ENCODE data around the gene STARD7.
"Not testable (repeated sequence)": the region's sequence is repeated elsewhere in the genome, so short reads cannot be mapped to it uniquely, and the experiment has no call there.

Gene STARD7

DNA sequence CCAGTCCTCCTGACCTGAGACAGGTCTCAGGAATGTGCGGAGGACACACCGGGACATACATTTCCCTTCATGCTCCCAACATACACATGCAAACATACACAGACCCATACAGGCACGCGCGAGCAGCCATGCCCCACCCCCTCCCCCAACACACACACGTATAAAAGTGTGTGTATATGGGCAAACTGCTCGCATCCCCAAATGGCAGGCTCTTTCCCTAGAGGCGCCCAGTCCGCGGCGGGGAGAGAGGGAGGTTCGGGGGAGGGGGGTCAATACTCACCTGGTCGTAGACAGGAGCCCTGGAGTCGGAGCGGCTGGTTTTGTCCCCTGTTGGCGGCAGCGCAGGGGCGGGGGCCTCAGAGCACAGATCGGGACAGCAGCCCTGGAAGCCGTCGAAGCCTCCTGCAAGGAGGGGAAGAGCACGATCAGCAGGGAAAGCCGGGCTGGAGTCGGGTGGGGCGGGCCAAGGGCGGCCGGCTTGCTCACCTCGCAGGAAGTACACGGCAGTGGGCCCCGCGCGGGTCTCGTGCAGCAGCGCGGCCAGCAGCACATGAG is 64.1 kb downstream of the STARD7 start:
- Histone ChIP-seq H3K27me3 (ENCODE audit: insufficient read depth, low read length) (peaks cover 52% of the 10 kb centered on the region), H3K9me3 (ENCODE audit: low read length) (no peaks in the 10 kb centered on the region), H3K4me1 (ENCODE audit: insufficient read depth, low read length) (peaks cover 13% of the 10 kb centered on the region), H3K36me3 (ENCODE audit: insufficient read depth, low read length) (no peaks in the 10 kb centered on the region), H2AFZ (ENCODE audit: low read depth, low read length) (peak overlapping the region; percentile 54), H3K4me3 (ENCODE audit: low read length) (peak overlapping the region; percentile 33)

DNA sequence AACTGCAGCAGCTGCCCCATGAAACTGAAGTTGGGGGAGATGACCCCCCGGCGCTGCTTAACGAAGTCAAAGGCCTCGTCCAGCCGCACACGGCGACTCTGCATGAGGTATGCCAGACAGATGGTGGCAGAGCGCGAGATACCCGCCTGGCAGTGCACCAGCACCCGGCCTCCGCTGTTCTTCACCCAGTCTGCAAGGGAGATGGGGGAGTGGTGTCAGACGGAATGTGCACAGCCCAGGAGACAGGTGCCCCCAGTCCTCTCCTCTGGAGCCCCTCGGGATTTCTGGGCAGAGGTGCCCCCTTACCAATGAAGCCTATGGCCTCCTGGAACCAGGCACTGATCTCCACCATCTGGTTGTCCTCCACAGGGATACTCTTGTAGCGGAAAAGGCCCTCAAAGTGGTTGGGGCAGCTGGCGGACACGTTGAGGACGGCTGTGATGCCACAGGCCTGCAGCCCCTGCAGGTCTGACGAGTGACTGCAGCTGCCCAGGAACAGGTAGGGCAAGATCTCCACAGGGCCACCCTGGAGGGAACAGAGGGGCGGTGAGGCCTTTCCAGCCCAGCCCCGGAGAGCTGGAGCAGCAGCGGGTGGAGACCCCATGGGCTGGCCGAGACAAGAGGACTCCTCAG is 64.7 kb downstream of the STARD7 start:
- peaks cover 10% of the 10 kb centered on the region for H3K4me1 ChIP-seq (ENCODE audit: insufficient read depth, low read length)
- no peaks in the 10 kb centered on the region for H3K36me3 ChIP-seq (ENCODE audit: insufficient read depth, low read length)
- no peak overlapping the region for H2AFZ ChIP-seq (ENCODE audit: low read depth, low read length)
- H3K27me3 ChIP-seq (ENCODE audit: insufficient read depth, low read length): peaks cover 52% of the 10 kb centered on the region
- H3K9me3 ChIP-seq (ENCODE audit: low read length): no peaks in the 10 kb centered on the region
- no peak overlapping the region for H3K4me3 ChIP-seq (ENCODE audit: low read length)

DNA sequence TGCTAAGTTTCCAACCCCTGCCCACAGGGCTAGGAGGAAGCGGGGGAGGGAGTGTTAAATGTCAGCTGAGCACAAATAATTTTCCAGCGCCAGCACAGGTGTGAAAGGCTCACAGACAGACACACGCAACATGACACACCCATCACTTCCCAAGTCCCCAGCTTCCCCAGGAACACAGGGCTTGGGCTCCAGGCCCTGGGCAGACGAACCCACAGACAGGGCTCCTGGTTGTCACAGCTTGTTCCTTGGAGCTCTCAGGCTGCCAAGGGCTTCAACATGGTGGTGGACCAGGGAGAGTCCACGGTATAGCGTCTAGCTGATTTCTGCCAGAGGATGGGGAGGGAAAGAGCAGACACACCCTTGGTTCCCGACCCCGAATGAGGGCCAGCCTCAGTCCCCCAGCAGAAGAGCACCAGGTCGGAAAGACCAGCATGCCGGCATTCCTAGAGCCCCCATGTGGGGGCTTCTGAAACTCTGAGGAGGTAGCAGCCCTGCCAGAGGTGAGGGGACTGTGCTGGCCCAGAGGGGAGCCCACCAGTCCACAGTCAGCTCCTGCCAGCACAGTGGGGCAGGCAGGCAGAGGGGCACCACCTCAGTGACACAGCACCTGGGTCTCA is 65.3 kb downstream of the STARD7 start:
- no peak overlapping the region for H2AFZ ChIP-seq (ENCODE audit: low read depth, low read length)
- H3K27me3 ChIP-seq (ENCODE audit: insufficient read depth, low read length): peaks cover 52% of the 10 kb centered on the region
- H3K36me3 ChIP-seq (ENCODE audit: insufficient read depth, low read length): no peaks in the 10 kb centered on the region
- H3K4me3 ChIP-seq (ENCODE audit: low read length): no peak overlapping the region
- H3K9me3 ChIP-seq (ENCODE audit: low read length): no peaks in the 10 kb centered on the region
- H3K4me1 ChIP-seq (ENCODE audit: insufficient read depth, low read length): peaks cover 5% of the 10 kb centered on the region

DNA sequence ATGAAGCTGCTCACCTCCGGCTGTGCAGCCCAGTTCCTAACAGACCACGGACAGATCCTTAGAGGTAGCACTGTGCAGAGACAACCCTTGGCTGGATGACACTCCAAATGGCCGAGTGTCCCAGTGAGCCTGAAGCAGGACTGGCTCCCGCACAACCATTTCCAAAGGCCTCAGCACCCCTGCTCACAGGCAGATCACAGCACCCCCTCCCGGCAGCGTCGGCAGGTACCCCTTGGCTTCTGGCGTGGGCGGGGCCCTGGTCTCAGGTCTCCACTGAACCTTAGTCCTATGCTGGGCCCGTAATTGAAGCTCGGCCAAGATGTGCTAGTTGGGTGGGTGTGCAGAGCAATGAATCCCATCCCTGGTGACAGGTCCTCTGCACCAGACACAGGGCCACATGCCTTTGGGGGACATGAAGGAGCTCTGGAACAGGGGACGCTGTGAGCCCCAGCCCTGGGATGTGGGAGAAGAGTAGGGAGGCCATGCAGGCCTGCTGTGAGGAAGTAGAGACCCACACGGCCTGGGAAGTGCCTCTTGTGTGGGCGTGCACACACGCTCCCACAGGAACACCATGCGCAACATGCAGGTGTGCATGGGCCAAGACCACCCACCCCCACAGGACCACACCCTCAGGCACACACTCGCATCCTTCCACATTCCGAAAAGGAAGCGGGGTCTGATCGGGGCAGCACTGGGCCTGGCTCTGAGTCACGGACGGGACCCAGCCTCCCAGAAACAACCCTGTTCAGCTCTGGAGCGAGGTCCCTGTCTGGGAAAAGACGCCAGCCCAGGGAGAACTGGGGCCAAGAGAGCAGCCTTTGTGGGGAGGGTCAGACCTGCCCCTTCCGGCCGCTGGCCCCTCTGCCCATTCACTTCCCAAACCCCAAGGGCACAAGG is 66.2 kb downstream of the STARD7 start:
- H3K27me3 ChIP-seq (ENCODE audit: insufficient read depth, low read length): peaks cover 52% of the 10 kb centered on the region
- H3K4me1 ChIP-seq (ENCODE audit: insufficient read depth, low read length): peaks cover 3% of the 10 kb centered on the region
- no peak overlapping the region for H3K4me3 ChIP-seq (ENCODE audit: low read length)
- no peaks in the 10 kb centered on the region for H3K36me3 ChIP-seq (ENCODE audit: insufficient read depth, low read length)
- H3K9me3 ChIP-seq (ENCODE audit: low read length): no peaks in the 10 kb centered on the region
- no peak overlapping the region for H2AFZ ChIP-seq (ENCODE audit: low read depth, low read length)

DNA sequence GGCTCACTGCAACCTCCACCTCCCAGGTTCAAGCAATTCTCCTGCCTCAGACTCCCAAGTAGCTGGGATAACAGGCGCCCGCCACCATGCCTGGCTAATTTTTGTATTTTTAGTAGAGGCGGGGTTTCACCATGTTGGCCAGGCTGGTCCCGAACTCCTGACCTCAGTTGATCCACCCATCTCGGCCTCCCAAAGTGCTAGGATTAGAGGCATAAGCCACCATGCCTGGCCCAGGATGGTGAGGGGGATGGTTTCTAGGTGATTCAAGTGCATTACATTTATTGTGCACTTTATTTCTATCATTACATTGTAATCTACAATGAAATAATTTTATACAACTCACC is 67.0 kb downstream of the STARD7 start:
- not testable (repeated sequence) for H3K4me1 ChIP-seq (ENCODE audit: insufficient read depth, low read length); H3K36me3 ChIP-seq (ENCODE audit: insufficient read depth, low read length); H2AFZ ChIP-seq (ENCODE audit: low read depth, low read length); H3K4me3 ChIP-seq (ENCODE audit: low read length); H3K9me3 ChIP-seq (ENCODE audit: low read length)
- H3K27me3 ChIP-seq (ENCODE audit: insufficient read depth, low read length): peaks cover 43% of the 10 kb centered on the region

DNA sequence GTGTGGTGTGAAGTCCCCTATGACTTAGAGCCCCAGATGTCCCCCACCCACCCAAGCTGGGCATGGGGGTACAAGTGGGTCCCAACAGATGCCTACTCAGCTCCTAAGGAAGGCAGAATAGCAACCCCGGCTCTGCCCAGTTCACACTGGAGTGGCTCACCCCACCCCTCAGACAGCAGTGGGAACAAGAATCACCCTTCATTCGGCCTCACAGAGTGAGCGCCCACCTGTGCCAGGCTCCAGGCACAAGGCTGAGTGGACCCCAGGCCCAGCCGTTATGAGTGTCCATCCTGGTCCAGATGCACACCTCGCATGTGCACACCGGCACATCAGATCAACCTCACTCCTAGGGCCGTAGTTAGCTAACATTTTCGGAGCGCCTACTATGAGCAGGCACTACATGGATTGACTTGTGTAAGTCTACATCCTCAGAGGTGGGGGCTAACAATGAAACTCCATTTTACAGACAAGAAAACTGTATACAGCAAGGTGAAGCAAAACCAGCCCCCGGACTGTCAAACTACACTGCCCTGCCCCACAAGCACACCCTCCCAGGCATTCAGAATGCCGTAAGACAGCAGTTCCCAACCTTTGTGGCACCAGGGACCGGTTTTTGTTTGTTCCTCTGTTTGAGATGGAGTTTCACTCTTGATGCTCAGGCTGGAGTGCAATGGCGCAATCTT is 67.5 kb downstream of the STARD7 start:
- Histone ChIP-seq H2AFZ (ENCODE audit: low read depth, low read length) (no peak overlapping the region), H3K36me3 (ENCODE audit: insufficient read depth, low read length) (no peaks in the 10 kb centered on the region), H3K4me3 (ENCODE audit: low read length) (no peak overlapping the region), H3K9me3 (ENCODE audit: low read length) (no peaks in the 10 kb centered on the region), H3K27me3 (ENCODE audit: insufficient read depth, low read length) (peaks cover 41% of the 10 kb centered on the region), H3K4me1 (ENCODE audit: insufficient read depth, low read length) (no peaks in the 10 kb centered on the region)

DNA sequence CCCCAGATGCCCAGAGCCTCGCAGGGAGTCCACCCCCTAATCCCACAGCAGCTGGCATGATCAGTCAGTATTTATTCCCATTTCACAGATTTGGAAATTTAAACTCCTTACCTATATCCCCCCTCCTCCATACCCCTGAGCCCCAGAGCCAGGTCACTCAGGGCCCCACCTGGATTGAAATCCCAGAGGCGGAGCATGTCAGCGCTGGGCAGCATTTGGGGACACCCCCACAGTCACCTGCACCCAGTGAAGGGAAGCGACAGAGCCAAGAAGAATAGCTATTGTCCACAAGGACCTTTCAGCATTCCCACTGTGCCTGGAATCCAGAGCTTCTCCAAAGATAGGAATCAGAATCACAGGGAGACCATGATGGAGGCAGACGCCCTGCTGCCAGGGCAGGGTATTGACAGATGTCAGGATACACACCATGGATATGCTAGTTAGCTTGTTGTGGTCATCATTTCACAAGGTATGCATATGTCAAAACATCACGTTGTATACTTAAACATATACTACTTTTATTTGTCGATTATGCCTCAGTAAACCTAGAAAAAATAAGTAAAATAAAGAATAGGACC is 69.4 kb downstream of the STARD7 start:
- Histone ChIP-seq H3K36me3 (ENCODE audit: insufficient read depth, low read length) (no peaks in the 10 kb centered on the region), H3K9me3 (ENCODE audit: low read length) (no peaks in the 10 kb centered on the region), H3K27me3 (ENCODE audit: insufficient read depth, low read length) (peaks cover 44% of the 10 kb centered on the region), H3K4me3 (ENCODE audit: low read length) (no peak overlapping the region), H3K4me1 (ENCODE audit: insufficient read depth, low read length) (no peaks in the 10 kb centered on the region), H2AFZ (ENCODE audit: low read depth, low read length) (no peak overlapping the region)

DNA sequence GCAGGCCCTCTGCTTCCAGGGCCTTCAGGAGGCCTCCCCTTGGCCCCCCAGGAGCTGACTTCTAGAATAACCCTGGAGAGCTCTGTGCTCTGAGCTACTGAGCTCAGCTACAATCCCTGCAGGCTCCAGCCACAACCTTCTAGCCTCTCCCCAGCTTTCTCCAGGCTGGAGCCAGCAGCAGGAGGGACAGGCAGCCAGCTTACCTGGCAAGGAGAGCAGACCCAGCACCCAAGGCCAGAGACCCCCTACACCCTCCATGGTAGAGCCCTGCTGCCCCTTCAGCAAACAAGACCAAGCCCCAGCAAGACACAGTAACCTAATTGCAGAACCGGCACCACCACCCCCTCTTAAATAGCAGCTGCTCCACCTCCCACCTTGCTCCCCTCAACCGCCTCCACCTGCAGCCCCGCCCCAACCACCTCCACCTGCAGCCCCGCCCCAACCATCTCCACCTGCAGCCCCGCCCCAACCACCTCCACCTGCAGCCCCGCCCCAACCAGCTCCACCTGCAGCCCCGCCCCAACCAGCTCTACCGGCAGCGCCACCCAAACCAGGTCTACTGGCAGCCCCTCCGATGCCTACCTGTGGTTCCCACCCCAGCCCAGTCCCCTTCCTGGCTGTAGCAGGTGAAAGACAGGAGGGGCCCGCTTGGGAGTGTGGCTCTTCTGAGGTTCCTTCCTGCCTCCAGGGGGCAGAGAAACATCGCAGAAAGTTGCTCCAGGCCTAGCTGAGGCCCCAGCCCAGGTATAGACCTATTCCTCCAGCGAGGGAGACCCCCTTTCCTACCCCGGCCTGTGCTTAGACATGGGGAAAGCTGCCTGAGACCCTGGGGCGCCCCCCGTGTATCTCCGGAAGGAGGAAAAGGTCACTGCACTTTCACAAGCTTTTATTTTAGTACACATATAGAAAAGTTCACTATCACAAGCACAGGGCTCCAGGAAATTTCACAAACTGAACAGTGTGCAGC is 70.2 kb downstream of the STARD7 start, which contains the start of gene ASTL:
Gene ASTL (minus strand): TSS at position 324 of the 967 bp plus-strand sequence. CDS start 66 bp downstream, at position 258.
- Histone ChIP-seq H3K36me3 (ENCODE audit: insufficient read depth, low read length) (no peaks in the 10 kb centered on the region), H3K4me3 (ENCODE audit: low read length) (no peak within 1 kb of the TSS), H3K9me3 (ENCODE audit: low read length) (no peaks in the 10 kb centered on the region), H2AFZ (ENCODE audit: low read depth, low read length) (no peak within 1 kb of the TSS), H3K27me3 (ENCODE audit: insufficient read depth, low read length) (peaks cover 44% of the 10 kb centered on the region), H3K4me1 (ENCODE audit: insufficient read depth, low read length) (no peaks in the 10 kb centered on the region)

DNA sequence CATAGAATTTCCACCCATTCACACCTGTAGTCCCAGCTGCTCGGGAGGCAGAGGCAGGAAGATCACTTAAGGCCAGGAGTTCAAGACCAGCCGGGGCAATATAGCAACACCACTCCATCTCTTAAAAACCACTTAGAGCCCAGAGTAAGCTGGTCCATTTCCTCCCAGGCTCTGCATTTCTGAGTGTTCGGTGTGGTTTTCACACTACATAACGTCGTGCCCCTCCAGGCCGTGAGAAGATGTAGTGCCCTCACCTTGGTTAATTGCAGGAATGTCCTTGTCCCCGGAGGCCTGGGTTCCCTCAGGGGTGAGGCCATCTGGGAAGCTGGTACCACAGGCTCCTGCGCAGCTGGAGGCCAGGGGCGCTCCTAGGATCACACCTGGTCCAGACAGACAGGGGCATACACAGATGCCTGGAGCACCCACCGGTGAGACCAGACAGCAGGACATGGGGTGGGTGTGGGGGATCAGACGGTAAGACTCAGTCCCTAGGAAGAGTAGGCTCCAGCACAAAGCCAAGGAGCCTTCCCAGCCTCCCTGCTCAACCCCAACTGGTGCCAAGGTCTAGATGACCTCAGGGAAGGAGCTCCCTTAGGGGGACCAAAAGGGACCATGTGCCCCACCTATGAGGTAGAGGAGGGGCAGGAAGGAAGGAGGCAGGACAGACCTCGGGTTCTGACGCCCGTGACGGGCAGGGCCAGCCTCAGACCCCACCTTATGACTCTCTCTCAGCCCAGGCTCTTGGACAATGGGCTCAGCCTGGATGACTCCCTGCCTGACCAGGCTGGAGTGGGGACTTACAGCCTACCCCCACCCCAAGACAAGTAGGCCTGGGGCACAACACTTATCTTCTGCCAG is 71.1 kb downstream of the STARD7 start:
- Histone ChIP-seq H3K4me1 (ENCODE audit: insufficient read depth, low read length) (no peaks in the 10 kb centered on the region), H2AFZ (ENCODE audit: low read depth, low read length) (no peak overlapping the region), H3K9me3 (ENCODE audit: low read length) (no peaks in the 10 kb centered on the region), H3K4me3 (ENCODE audit: low read length) (no peak overlapping the region), H3K27me3 (ENCODE audit: insufficient read depth, low read length) (peaks cover 46% of the 10 kb centered on the region), H3K36me3 (ENCODE audit: insufficient read depth, low read length) (no peaks in the 10 kb centered on the region)

DNA sequence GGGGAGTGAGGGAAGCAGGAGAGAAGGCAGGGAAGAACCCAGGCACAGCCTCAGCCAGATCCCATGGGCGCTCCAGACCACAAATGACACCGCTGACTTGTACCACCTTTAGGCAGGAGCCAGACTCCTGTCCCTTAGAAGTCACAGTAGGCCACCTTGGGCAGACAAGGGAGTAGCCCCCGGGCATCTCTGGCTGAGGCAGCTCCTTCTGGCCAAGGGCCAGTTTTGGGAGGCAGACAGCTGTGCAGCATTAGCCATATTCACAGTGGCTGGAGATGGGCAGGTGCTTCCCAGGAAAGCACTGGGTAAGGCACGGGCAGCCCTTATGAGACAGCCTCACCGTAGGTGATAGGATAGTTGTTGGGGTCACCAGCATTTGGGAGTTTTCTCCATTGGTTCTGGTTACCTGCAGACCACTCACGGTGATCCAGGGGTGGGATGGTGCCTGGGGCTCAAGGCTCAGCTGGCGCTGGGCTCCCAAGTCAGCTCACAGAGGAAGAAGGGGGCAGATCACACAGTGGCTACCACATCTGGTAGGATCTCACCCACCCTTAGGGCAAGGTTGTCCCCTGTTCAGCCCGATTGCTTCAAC is 72.4 kb downstream of the STARD7 start:
- Histone ChIP-seq H3K9me3 (ENCODE audit: low read length) (no peaks in the 10 kb centered on the region), H3K36me3 (ENCODE audit: insufficient read depth, low read length) (no peaks in the 10 kb centered on the region), H3K4me1 (ENCODE audit: insufficient read depth, low read length) (no peaks in the 10 kb centered on the region), H3K27me3 (ENCODE audit: insufficient read depth, low read length) (peaks cover 48% of the 10 kb centered on the region), H2AFZ (ENCODE audit: low read depth, low read length) (no peak overlapping the region), H3K4me3 (ENCODE audit: low read length) (no peak overlapping the region)

DNA sequence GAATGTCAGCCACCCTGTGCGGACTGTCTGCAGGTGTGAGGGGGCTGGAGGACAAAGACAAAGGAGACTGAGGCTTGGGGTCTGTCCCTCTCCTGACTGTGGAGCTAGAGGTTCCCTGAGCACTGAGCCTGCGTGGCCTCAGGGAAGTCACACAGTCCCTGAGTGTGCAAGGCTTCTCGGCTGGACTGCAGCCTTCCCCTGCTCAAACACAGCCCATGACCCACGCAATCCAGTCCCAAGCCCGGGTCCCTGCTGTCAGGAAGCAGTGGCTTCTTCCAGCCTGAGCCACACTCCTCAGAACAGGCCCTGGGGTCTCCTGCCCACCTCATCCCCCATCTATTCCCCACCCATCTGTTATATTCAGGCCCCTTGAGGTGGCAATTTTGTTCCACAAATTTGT is 73.0 kb downstream of the STARD7 start:
- H3K4me1 ChIP-seq (ENCODE audit: insufficient read depth, low read length): no peaks in the 10 kb centered on the region
- no peaks in the 10 kb centered on the region for H3K36me3 ChIP-seq (ENCODE audit: insufficient read depth, low read length)

More for the DNA sequence above, 73.0 kb downstream of the STARD7 start:
- Histone ChIP-seq H3K4me3 (ENCODE audit: low read length) (no peak overlapping the region), H2AFZ (ENCODE audit: low read depth, low read length) (no peak overlapping the region), H3K27me3 (ENCODE audit: insufficient read depth, low read length) (peaks cover 53% of the 10 kb centered on the region), H3K9me3 (ENCODE audit: low read length) (no peaks in the 10 kb centered on the region)
